ENCODE data around the gene PPM1B. TPM values are rescaled to one million over a fixed set of nuclear protein-coding genes. Genes with fewer than 3 reads are reported as not detected.

PPM1B gene
- total and polyA plus RNA-seq, 2 of the 8 experiments (the other 6 are each of a cell fraction or from before 2014, with no cell fraction given), result 43.6 to 126 TPM

GRCh38 chr2:44207102-44207501 lies 38.4 kb downstream of the PPM1B start:
- no peak overlapping the region for H3K14ac ChIP-seq (ENCODE audit: insufficient read length)
- H4K5ac ChIP-seq (ENCODE audit: insufficient read length, low read depth, low read length), result no peak overlapping the region
- no peaks in the 10 kb centered on the region for H3K27me3 ChIP-seq (replicated peaks in 1 of 4; ENCODE audit: control insufficient read depth in 3 of 4, extremely low read depth in 1 of 4, insufficient read depth in 3 of 4, low read length in 3 of 4)
- no peaks in the 10 kb centered on the region for H3K9me3 ChIP-seq (ENCODE audit: insufficient read depth in 2 of 2, low read depth in 1 of 2, low read length in 1 of 2)
- H3K18ac ChIP-seq (ENCODE audit: extremely low read depth, low read length), result no peak overlapping the region
- peaks cover 5 to 97% of the 10 kb centered on the region in 2 experiments; a peak in 3 of 4 replicates for H3K79me2 ChIP-seq (ENCODE audit: control insufficient read depth in 1 of 2, insufficient read depth in 2 of 2, low read length in 2 of 2)
- CTCF ChIA-PET (ENCODE audit: partially characterized antibody), result interaction anchor here (0.7 kb wide), 1 partner anchor 155 kb away, joined by 3 read pairs; the partner anchor contains the start of gene CAMKMT
- no peak overlapping the region for H2BK120ac ChIP-seq (replicated peaks; ENCODE audit: low read depth, low read length)
- H3K79me1 ChIP-seq (ENCODE audit: low read depth, low read length), result no peaks in the 10 kb centered on the region
- H4K8ac ChIP-seq (ENCODE audit: extremely low read depth, insufficient read depth, low read length), result no peak overlapping the region
- H3K23me2 ChIP-seq (ENCODE audit: low read depth, low read length), result no peaks in the 10 kb centered on the region
- H3K56ac ChIP-seq (replicated peaks; ENCODE audit: insufficient read length, low read depth, low read length), result no peak overlapping the region
- FAIRE-seq, result no peak
- no peak overlapping the region for H3K9ac ChIP-seq (replicated peaks in 1 of 4; ENCODE audit: extremely low read depth in 1 of 4, low read depth in 3 of 4, low read length in 3 of 4)
- no peak for DNase-seq (ENCODE audit: low read depth in 1 of 2, low spot score in 2 of 2)
- no peak overlapping the region for H4K91ac ChIP-seq (replicated peaks; ENCODE audit: insufficient read length, low read length)
- no peaks in the 10 kb centered on the region for H3K4me1 ChIP-seq (replicated peaks in 1 of 4; ENCODE audit: control insufficient read depth in 3 of 4, insufficient read depth in 4 of 4, low read length in 3 of 4)
- H2BK12ac ChIP-seq (ENCODE audit: low read depth, low read length), result no peak overlapping the region
- H2BK5ac ChIP-seq (ENCODE audit: low read depth, low read length), result no peak overlapping the region
- no peak overlapping the region for H2AFZ ChIP-seq (ENCODE audit: low read length)
- no peak overlapping the region for H3K27ac ChIP-seq (ENCODE audit: low read depth, low read length)
- peaks cover under 1 to 2% of the 10 kb centered on the region in 2 experiments for H4K20me1 ChIP-seq (replicated peaks in 1 of 2; ENCODE audit: control insufficient read depth in 1 of 2, insufficient read depth in 2 of 2, low read length in 2 of 2)
- POLR2A ChIA-PET (ENCODE audit: partially characterized antibody), result no interaction called here
- 87% methylated on average over 2 of the region's 2 CpGs; no CpG with 5 or more reads in 1 of the 2 experiments for WGBS, 2 experiments (ENCODE audit: extremely low coverage in 1 of 2, insufficient coverage in 1 of 2, insufficient read length in 1 of 2, insufficient replicate concordance in 2 of 2, low coverage in 1 of 2, low lambda C conversion rate in 2 of 2, missing lambda C conversion rate in 1 of 2)
- H3K4me3 ChIP-seq (ENCODE audit: extremely low read depth in 1 of 4, insufficient read depth in 2 of 4, low read depth in 3 of 4, low read length in 4 of 4), result no peak overlapping the region
- H2BK20ac ChIP-seq (ENCODE audit: low read length), result no peak overlapping the region
- no peak for TF ChIP-seq TAF7 (optimal IDR thresholded peaks at IDR 0.05; ENCODE audit: borderline replicate concordance, low read depth, low read length)
- TF ChIP-seq CREB1 (IDR thresholded peaks at IDR 0.05), result no peak
- TF ChIP-seq CHD2 (IDR thresholded peaks at IDR 0.05; ENCODE audit: low read length), result no peak
- no peak for TF ChIP-seq HDAC2 (IDR thresholded peaks at IDR 0.05; ENCODE audit: borderline replicate concordance in 1 of 2, low read depth in 2 of 2, low read length in 2 of 2)
- no peak overlapping the region for H3K4ac ChIP-seq (replicated peaks; ENCODE audit: insufficient read length, low read depth, low read length)
- H2AK5ac ChIP-seq (ENCODE audit: low read depth, low read length), result no peak overlapping the region
- no peak overlapping the region for H3K23ac ChIP-seq (ENCODE audit: insufficient read length)
- peaks cover 0 to 57% (median 3%) of the 10 kb centered on the region in 4 experiments; a peak in 6 of 8 replicates for H3K36me3 ChIP-seq (ENCODE audit: control insufficient read depth in 2 of 4, insufficient read depth in 4 of 4, low read length in 3 of 4)
- H3K4me2 ChIP-seq (ENCODE audit: insufficient read depth in 1 of 2, low read depth in 2 of 2, low read length in 2 of 2), result no peak overlapping the region
- no peak overlapping the region for H2BK15ac ChIP-seq (ENCODE audit: low read length)
